Medulla oblongata (tissue), 1 donor: ENCODE data around the gene HTR2A.

Source experiments
- DNase-seq: peaks from one replicate; pipeline ENCODE4 v3.0.0-alpha.2; 2015; ENCODE audit errors: extremely low spot score

Gene HTR2A

GRCh38 chr13:46896341-46897137 lies at the start of gene HTR2A:
Gene HTR2A, minus strand, starts transcription at chr13:46897053. Its CDS starts 1,147 bp downstream, at chr13:46895906.
- DNase-seq = peak; percentile 43

GRCh38 chr13:46936525-46936924 lies 39.7 kb upstream of the HTR2A start:
- DNase-seq = no peak

GRCh38 chr13:46934749-46935148 lies 37.9 kb upstream of the HTR2A start:
- no peak for DNase-seq

GRCh38 chr13:46926916-46927590 lies 30.2 kb upstream of the HTR2A start:
- no peak for DNase-seq

- no peak for DNase-seq
Measured at GRCh38 chr13:46925486-46925885, 28.6 kb upstream of the HTR2A start.

GRCh38 chr13:46914341-46914740 lies 17.5 kb upstream of the HTR2A start:
- DNase-seq = no peak

GRCh38 chr13:46913757-46914156 lies 16.9 kb upstream of the HTR2A start:
- DNase-seq = no peak

GRCh38 chr13:46909042-46909441 lies 12.2 kb upstream of the HTR2A start:
- no peak for DNase-seq

- DNase-seq = no peak
Measured at GRCh38 chr13:46908501-46908900, 11.6 kb upstream of the HTR2A start.

GRCh38 chr13:46906405-46906804 lies 9.6 kb upstream of the HTR2A start:
- no peak for DNase-seq

GRCh38 chr13:46905249-46905648 lies 8.4 kb upstream of the HTR2A start:
- DNase-seq = no peak

GRCh38 chr13:46903748-46904147 lies 6.9 kb upstream of the HTR2A start:
- DNase-seq = no peak

- DNase-seq = no peak
Measured at GRCh38 chr13:46901721-46902120, 4.9 kb upstream of the HTR2A start.

GRCh38 chr13:46899801-46900200 lies 2.9 kb upstream of the HTR2A start:
- peak; percentile 81 for DNase-seq

GRCh38 chr13:46895381-46895780 lies 1.5 kb downstream of the HTR2A start:
- DNase-seq = peak; percentile 14

GRCh38 chr13:46894568-46894967 lies 2.3 kb downstream of the HTR2A start:
- DNase-seq = peak; percentile 19

GRCh38 chr13:46893798-46894560 lies 2.9 kb downstream of the HTR2A start:
- DNase-seq = peak; percentile 87

GRCh38 chr13:46893221-46893740 lies 3.6 kb downstream of the HTR2A start:
- no peak for DNase-seq

- no peak for DNase-seq
Measured at GRCh38 chr13:46885018-46885417, 11.8 kb downstream of the HTR2A start.

- DNase-seq = no peak
Measured at GRCh38 chr13:46884531-46884930, 12.3 kb downstream of the HTR2A start.

- DNase-seq = no peak
Measured at GRCh38 chr13:46881621-46882020, 15.2 kb downstream of the HTR2A start.

GRCh38 chr13:46874006-46874405 lies 22.8 kb downstream of the HTR2A start:
- no peak for DNase-seq
